Coronary artery (tissue), 2 donors: Measurements from ENCODE around the gene PLAAT1.

ENCODE experiments used
- DNase-seq: peaks from one replicate; pipeline ENCODE4 v3.0.0-alpha.2; 2017; ENCODE audit warnings: low spot score
- H3K27ac ChIP-seq, 2 donors: fragments of 200-600 bp; sonication (generic); one replicate each; pipeline ENCODE4 v1.5.1; 2016 to 2019
- H3K4me3 ChIP-seq: fragments of 200-600 bp; sonication (generic); 2 replicates; pipeline ENCODE4 v1.5.1; 2016; ENCODE audit warnings: mild to moderate bottlenecking, moderate library complexity
- CTCF ChIP-seq: fragments of 200-600 bp; sonication (generic); IDR thresholded peaks from one replicate; pipeline ENCODE4 v1.5.1; 2019; ENCODE audit warnings: antibody characterized with exemption

The PLAAT1 gene

GRCh38 chr3:193211984-193212383, 29.0 kb upstream of the PLAAT1 start:
- Histone ChIP-seq H3K4me3 (no peak overlapping the region), H3K27ac (no peak overlapping the region)
- DNase-seq, result no peak
- TF ChIP-seq CTCF, result no peak

- no peak overlapping the region for H3K4me3 ChIP-seq
- no peak for TF ChIP-seq CTCF
- H3K27ac ChIP-seq, result no peak overlapping the region
- DNase-seq, result no peak
These were observed 28.2 kb upstream of the PLAAT1 start for GRCh38 chr3:193212844-193213243.

- Histone ChIP-seq H3K4me3 (no peak overlapping the region), H3K27ac (no peak overlapping the region)
- no peak for DNase-seq
- no peak for TF ChIP-seq CTCF
These were observed 26.6 kb upstream of the PLAAT1 start for GRCh38 chr3:193214445-193214844.

- TF ChIP-seq CTCF, result no peak
- no peak for DNase-seq
- Histone ChIP-seq H3K27ac (no peak overlapping the region), H3K4me3 (no peak overlapping the region)
These were observed 15.5 kb upstream of the PLAAT1 start for GRCh38 chr3:193225302-193226125.

- Histone ChIP-seq H3K27ac (no peak overlapping the region), H3K4me3 (no peak overlapping the region)
- no peak for TF ChIP-seq CTCF
- no peak for DNase-seq
These were observed 12.8 kb upstream of the PLAAT1 start for GRCh38 chr3:193228206-193228605.

- TF ChIP-seq CTCF, result no peak
- Histone ChIP-seq H3K27ac (no peak overlapping the region), H3K4me3 (no peak overlapping the region)
- DNase-seq, result no peak
These were observed 11.1 kb upstream of the PLAAT1 start for GRCh38 chr3:193229851-193230420.

GRCh38 chr3:193230610-193231009, 10.4 kb upstream of the PLAAT1 start:
- no peak overlapping the region for H3K4me3 ChIP-seq

More at GRCh38 chr3:193230610-193231009, 10.4 kb upstream of the PLAAT1 start:
- H3K27ac ChIP-seq, result no peak overlapping the region
- TF ChIP-seq CTCF, result no peak
- DNase-seq, result no peak
